Measurements from ENCODE around the gene PRRG2. TPM values are rescaled to one million over a fixed set of nuclear protein-coding genes. Genes with fewer than 3 reads are reported as not detected.
A peak's percentile ranks its signal among the peaks of the same experiment; 100 is the strongest.

PRRG2 gene
- total and polyA plus RNA-seq, 12 donors, result 0.34 to 2.4 (median 0.72) TPM

GRCh38 chr19:49567861-49568441, 13.2 kb upstream of the PRRG2 start:
- H3K36me3 ChIP-seq, result peaks cover 0 to 22% (median 0%) of the 10 kb centered on the region in 9 donors
- no peaks in the 10 kb centered on the region for H3K9me3 ChIP-seq
- H3K27ac ChIP-seq, result peak overlapping the region in 3 of 10 donors; percentile 32 to 59 (median 35)
- no peaks in the 10 kb centered on the region for H3K27me3 ChIP-seq
- peaks cover 8 to 71% (median 42%) of the 10 kb centered on the region in 9 donors for H3K4me1 ChIP-seq
- no peak overlapping the region for H3K4me3 ChIP-seq
- no peak for TF ChIP-seq CTCF (IDR thresholded peaks at IDR 0.05)
- intact Hi-C loops (cut with DNase I), result no loop called here
- DNase-seq (no peak), ATAC-seq (no peak)
- 61 to 64% methylated on average over 9 of the region's 9 CpGs for WGBS, 2 donors

- DNase-seq (peak in 1 of 2 donors; percentile 74), ATAC-seq (peak; percentile 58 to 84 (median 73))
- Histone ChIP-seq H3K27me3 (no peaks in the 10 kb centered on the region), H3K4me3 (no peak overlapping the region), H3K36me3 (peaks cover 0 to 36% (median 5%) of the 10 kb centered on the region in 9 donors), H3K27ac (peak overlapping the region in 9 of 10 donors; percentile 19 to 83 (median 79)), H3K4me1 (peaks cover 8 to 48% (median 31%) of the 10 kb centered on the region in 9 donors), H3K9me3 (no peaks in the 10 kb centered on the region)
- TF ChIP-seq CTCF (IDR thresholded peaks at IDR 0.05), result peak; percentile 95 to 99 (median 98)
- 23 to 32% methylated on average over 14 of the region's 14 CpGs for WGBS, 2 donors
- intact Hi-C loops (cut with DNase I), result loop anchor here in 5 of 10 donors (2.0 to 10.0 kb wide), 4 partner anchors 67 to 178 kb away; partner anchors contain the start of genes RPS11 (in 2 of the 5) and PRMT1 (in 1 of the 5)
These were observed 10.8 kb upstream of the PRRG2 start for GRCh38 chr19:49570138-49570856.

- Histone ChIP-seq H3K4me1 (peaks cover 8 to 39% (median 24%) of the 10 kb centered on the region in 9 donors), H3K9me3 (no peaks in the 10 kb centered on the region), H3K36me3 (peaks cover 0 to 45% (median 13%) of the 10 kb centered on the region in 9 donors), H3K4me3 (no peak overlapping the region), H3K27ac (peak overlapping the region in 9 of 10 donors; percentile 19 to 83 (median 79)), H3K27me3 (no peaks in the 10 kb centered on the region)
- 61 to 64% methylated on average over 11 of the region's 11 CpGs for WGBS, 2 donors
- TF ChIP-seq CTCF (IDR thresholded peaks at IDR 0.05), result peak in 5 of 9 donors; percentile 20 to 46 (median 36)
- intact Hi-C loops (cut with DNase I), result loop anchor here in 5 of 10 donors (2.0 to 10.0 kb wide), 4 partner anchors 68 to 179 kb away; partner anchors contain the start of genes RPS11 (in 2 of the 5) and PRMT1 (in 1 of the 5)
- ATAC-seq, result peak; percentile 52 to 80 (median 70)
- DNase-seq, result no peak
These were observed 10.0 kb upstream of the PRRG2 start for GRCh38 chr19:49570997-49571676.

- H3K4me1 ChIP-seq, result peaks cover 8 to 32% (median 20%) of the 10 kb centered on the region in 9 donors
- peaks cover 0 to 46% (median 16%) of the 10 kb centered on the region in 9 donors for H3K36me3 ChIP-seq
- no peaks in the 10 kb centered on the region for H3K27me3 ChIP-seq
- 91 to 93% methylated on average over 7 of the region's 7 CpGs for WGBS, 2 donors
- H3K27ac ChIP-seq, result no peak overlapping the region
- ATAC-seq, result peak in 1 of 8 donors; percentile 4
- H3K4me3 ChIP-seq, result no peak overlapping the region
- intact Hi-C loops (cut with DNase I), result loop anchor here in 4 of 10 donors (5.0 to 10.0 kb wide), 3 partner anchors 76 to 181 kb away; partner anchors contain the start of genes RPS11 (in 2 of the 4) and PRMT1 (in 1 of the 4)
- DNase-seq, result no peak
- no peaks in the 10 kb centered on the region for H3K9me3 ChIP-seq
- no peak for TF ChIP-seq CTCF (IDR thresholded peaks at IDR 0.05)
These were observed 8.1 kb upstream of the PRRG2 start for GRCh38 chr19:49573009-49573408.

Measured in heart right ventricle (tissue), 16 donors.